Suprapubic skin (tissue), 3 donors: ENCODE measurements around the gene KCNT1.

Experiments used
- CTCF ChIP-seq, 2 donors: fragments of 200-600 bp in 1 of 2; fragments of 450-650 bp in 1 of 2; sonication (generic) in 1 of 2; IDR thresholded peaks; one replicate each; pipeline ENCODE4 v1.5.1; 2016 to 2019; ENCODE audit warnings: antibody characterized with exemption in 2 of 2, mild to moderate bottlenecking in 1 of 2, moderate library complexity in 1 of 2
- EP300 ChIP-seq: sonication (generic); formaldehyde crosslinking; IDR thresholded peaks from one replicate; pipeline ENCODE4 v1.6.1; 2017; ENCODE audit warnings: antibody characterized with exemption
- POLR2A ChIP-seq, 2 donors: fragments of 450-650 bp; IDR thresholded peaks; one replicate each; pipeline ENCODE4 v1.6.1; 2017; ENCODE audit warnings: antibody characterized with exemption in 2 of 2, mild to moderate bottlenecking in 2 of 2, moderate library complexity in 2 of 2

GRCh38 chr9:135780086-135780485 is 78.1 kb downstream of the KCNT1 start:
- TF ChIP-seq POLR2A (IDR thresholded peaks at IDR 0.05) (no peak), CTCF (IDR thresholded peaks at IDR 0.05) (no peak), EP300 (no peak)
